A549 (cell line): ENCODE measurements around the gene TSPEAR. TPM values are rescaled to one million over a fixed set of nuclear protein-coding genes. Genes with fewer than 3 reads are reported as not detected.

Experiments
- ATAC-seq, 2 experiments: fragments of 200-7000 bp in 1 of 2; fragments of >200 bp in 1 of 2; cut with Nextera tagmentation in 1 of 2; cut with Tn5 transposase in 1 of 2; 3 replicates each; pipeline versions ENCODE4 v1.8.0 to v1.9.1; 2018 to 2020; ENCODE audit warnings: mild to moderate bottlenecking in 1 of 2, moderate library complexity in 1 of 2
- CTCF ChIA-PET: fragments of 300-600 bp; sonication (Branson Sonifier 250); formaldehyde crosslinking; extraction: SDS; loops from one replicate; lab custom pipeline; 2021; ENCODE audit warnings: antibody characterized with exemption, inconsistent platforms; lab: Yijun Ruan, JAX
- POLR2A ChIA-PET: fragments of 350-600 bp; formaldehyde crosslinking; extraction: SDS; loops from one replicate; lab custom pipeline; 2021; ENCODE audit warnings: antibody characterized with exemption, inconsistent platforms; lab: Yijun Ruan, JAX
- DNase-seq, 2 experiments: peaks; one replicate each; pipeline versions ENCODE4 v3.0.0 to v3.0.0-alpha.2; 2011 to 2016; ENCODE audit warnings: low read depth in 1 of 2, low spot score in 1 of 2
- FAIRE-seq: peaks from 2 replicates; lab custom pipeline; 2011; peaks lifted over from hg19 to GRCh38; lab: Jason Lieb, UNC
- H3K27ac ChIP-seq, 2 experiments: fragments of >200 bp; sonication (Bioruptor Twin); formaldehyde crosslinking; 3 replicates each; pipeline ENCODE4 v1.5.1; 2016 to 2017
- H3K4me1 ChIP-seq: fragments of >200 bp; sonication (Bioruptor Twin); formaldehyde crosslinking; 3 replicates; pipeline ENCODE4 v1.6.1; 2016
- H3K4me2 ChIP-seq: fragments of >200 bp; sonication (Bioruptor Twin); formaldehyde crosslinking; 3 replicates; pipeline ENCODE4 v1.6.1; 2016
- H3K4me3 ChIP-seq: fragments of >200 bp; sonication (Bioruptor Twin); formaldehyde crosslinking; 3 replicates; pipeline ENCODE4 v1.5.1; 2016
- H3K9me3 ChIP-seq: fragments of >200 bp; sonication (Bioruptor Twin); formaldehyde crosslinking; 3 replicates; pipeline ENCODE4 v1.6.1; 2016
- CBX2 ChIP-seq: fragments of 200-600 bp; sonication (generic); IDR thresholded peaks from 2 replicates; pipeline ENCODE4 v1.6.1; 2016; ENCODE audit warnings: low read depth, mild to moderate bottlenecking, borderline replicate concordance
- CHD2 ChIP-seq: fragments of 150-350 bp; IDR thresholded peaks from 2 replicates; pipeline ENCODE4 v1.6.1; 2014; ENCODE audit warnings: low read length; ENCODE audit not compliant: partially characterized antibody
- FOSL2 ChIP-seq, 2 experiments: fragments of 450-650 bp in 1 of 2; fragments of >200 bp in 1 of 2; sonication (Bioruptor Twin) in 1 of 2; formaldehyde crosslinking; IDR thresholded peaks; 2 replicates each; pipeline versions ENCODE4 v1.5.0 to v1.6.1; 2016 to 2020; ENCODE audit warnings: mild to moderate bottlenecking in 1 of 2, moderate library complexity in 1 of 2
- HDAC2 ChIP-seq: fragments of 200-600 bp; sonication (generic); IDR thresholded peaks from 2 replicates; pipeline ENCODE4 v1.6.1; 2016
- HOXA7 ChIP-seq: fragments of 250-450 bp; sonication (Bioruptor Pico); IDR thresholded peaks from 2 replicates; pipeline ENCODE4 v1.5.0; 2020; ENCODE audit warnings: mild to moderate bottlenecking, moderate library complexity
- HOXB5 ChIP-seq: fragments of 250-450 bp; sonication (Bioruptor Pico); IDR thresholded peaks from 2 replicates; pipeline ENCODE4 v1.5.0; 2020; ENCODE audit warnings: mild to moderate bottlenecking, moderate library complexity
- MAFK ChIP-seq: fragments of 450-650 bp; IDR thresholded peaks from 2 replicates; pipeline ENCODE4 v1.6.1; 2014; ENCODE audit not compliant: partially characterized antibody
- MYC ChIP-seq: IDR thresholded peaks from 2 replicates; pipeline ENCODE4 v1.6.1; 2012; ENCODE audit warnings: mild to moderate bottlenecking, inconsistent platforms, low read length, improper control_type of control experiment, borderline replicate concordance
- NFE2L2 ChIP-seq: fragments of 150-350 bp; conservative IDR thresholded peaks from 2 replicates; pipeline ENCODE4 v1.6.1; 2014; ENCODE audit warnings: low read length
- NPAS2 ChIP-seq: fragments of 250-450 bp; sonication (Bioruptor Pico); IDR thresholded peaks from 2 replicates; pipeline ENCODE4 v1.8.0; 2022; ENCODE audit warnings: mild to moderate bottlenecking, moderate library complexity, borderline replicate concordance
- SREBF2 ChIP-seq: fragments of 450-650 bp; IDR thresholded peaks from 2 replicates; pipeline ENCODE4 v1.6.1; 2014; ENCODE audit warnings: mild to moderate bottlenecking, moderate library complexity
- TFCP2L1 ChIP-seq: fragments of 250-450 bp; sonication (Bioruptor Pico); IDR thresholded peaks from 2 replicates; pipeline ENCODE4 v1.5.0; 2021; ENCODE audit warnings: mild to moderate bottlenecking
- ZSCAN20 ChIP-seq: fragments of 250-450 bp; sonication (Bioruptor Pico); IDR thresholded peaks from 2 replicates; pipeline ENCODE4 v1.8.0; 2022; ENCODE audit warnings: mild to moderate bottlenecking, moderate library complexity
- WGBS: methylation state at CpG from one replicate; pipeline ENCODE4 v1.1.6; 2017; ENCODE audit errors: missing lambda C conversion rate; 5-methylcytosine and 5-hydroxymethylcytosine counted together
- polyA plus RNA-seq, 4 experiments: library from polyadenylated mRNA; depleted of rRNA in 3 of 4; stranded (reverse); fragments of >200 nt; fragmentation: RNase III in 1 of 4; extraction: RNeasy Plus Mini Kit Qiagen cat#74134 plus additional on column Dnase treatment in 1 of 4; gene quantifications; 2 replicates in 3 of 4; 3 replicates in 1 of 4; pipeline ENCODE4 v1.2.3, GENCODE V29; 2011 to 2017
- TF ChIP-seq, protein P1 (sequence below): fragments of 150-350 bp; IDR thresholded peaks from 2 replicates; pipeline ENCODE4 v1.6.1; 2014; ENCODE audit warnings: low read depth, mild to moderate bottlenecking, low read length
- TF ChIP-seq, protein P2 (sequence below): IDR thresholded peaks from 2 replicates; pipeline ENCODE4 v1.6.1; 2012
- TF ChIP-seq, protein P3 (sequence below): fragments of 200-600 bp; sonication (generic); IDR thresholded peaks from 2 replicates; pipeline ENCODE4 v1.6.1; 2016; ENCODE audit warnings: antibody characterized with exemption, mild to moderate bottlenecking, moderate library complexity

Gene TSPEAR
- polyA plus RNA-seq, 2 of the 4 experiments (the other 2 are of a cell fraction) = not detected

DNA sequence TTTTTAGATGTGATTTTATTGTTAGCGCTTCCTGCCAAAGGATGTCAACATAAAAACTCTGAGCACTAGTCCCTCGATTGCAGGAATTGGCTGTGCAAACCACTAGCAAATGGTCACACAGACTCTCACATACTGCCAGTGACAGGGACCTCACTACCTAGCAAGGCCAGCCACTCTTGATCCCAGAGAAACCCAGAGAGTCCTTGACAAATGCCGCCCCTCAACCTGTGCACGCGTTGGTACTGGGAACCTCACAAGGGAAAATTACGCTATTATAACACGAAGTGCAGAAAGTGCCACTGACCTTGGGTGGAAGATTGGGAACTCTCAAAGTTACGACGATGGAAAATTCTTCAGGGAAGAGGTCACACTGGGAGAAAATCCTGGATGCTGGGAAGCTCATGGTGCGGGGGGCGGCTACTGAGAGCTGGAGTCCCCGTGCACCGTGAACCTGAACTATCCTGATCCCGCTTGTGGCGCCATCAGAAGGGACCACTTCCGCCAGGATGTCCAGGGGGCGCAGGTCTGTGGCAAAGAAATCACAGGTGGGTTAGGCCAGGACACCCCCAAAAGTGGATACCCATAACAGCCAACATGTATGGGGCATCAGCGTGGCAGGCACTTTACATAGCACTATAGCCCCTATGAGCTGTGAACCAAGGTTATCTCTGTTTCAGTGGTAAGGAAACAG lies 143.7 kb downstream of the TSPEAR start:
- FAIRE-seq = no peak
- Histone ChIP-seq H3K4me2 (no peak overlapping the region), H3K4me1 (no peaks in the 10 kb centered on the region), H3K4me3 (no peak overlapping the region)
- POLR2A ChIA-PET = no interaction called here
- ATAC-seq = no peak
- WGBS = 69% methylated on average over 17 of the region's 18 CpGs
- TF ChIP-seq NPAS2 (no peak), HOXB5 (CRISPR knock-in tag) (no peak), MYC (no peak), HDAC2 (no peak)
- TF ChIP-seq, protein P1, sequence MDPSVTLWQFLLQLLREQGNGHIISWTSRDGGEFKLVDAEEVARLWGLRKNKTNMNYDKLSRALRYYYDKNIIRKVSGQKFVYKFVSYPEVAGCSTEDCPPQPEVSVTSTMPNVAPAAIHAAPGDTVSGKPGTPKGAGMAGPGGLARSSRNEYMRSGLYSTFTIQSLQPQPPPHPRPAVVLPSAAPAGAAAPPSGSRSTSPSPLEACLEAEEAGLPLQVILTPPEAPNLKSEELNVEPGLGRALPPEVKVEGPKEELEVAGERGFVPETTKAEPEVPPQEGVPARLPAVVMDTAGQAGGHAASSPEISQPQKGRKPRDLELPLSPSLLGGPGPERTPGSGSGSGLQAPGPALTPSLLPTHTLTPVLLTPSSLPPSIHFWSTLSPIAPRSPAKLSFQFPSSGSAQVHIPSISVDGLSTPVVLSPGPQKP = no peak
- TF ChIP-seq, protein P2, sequence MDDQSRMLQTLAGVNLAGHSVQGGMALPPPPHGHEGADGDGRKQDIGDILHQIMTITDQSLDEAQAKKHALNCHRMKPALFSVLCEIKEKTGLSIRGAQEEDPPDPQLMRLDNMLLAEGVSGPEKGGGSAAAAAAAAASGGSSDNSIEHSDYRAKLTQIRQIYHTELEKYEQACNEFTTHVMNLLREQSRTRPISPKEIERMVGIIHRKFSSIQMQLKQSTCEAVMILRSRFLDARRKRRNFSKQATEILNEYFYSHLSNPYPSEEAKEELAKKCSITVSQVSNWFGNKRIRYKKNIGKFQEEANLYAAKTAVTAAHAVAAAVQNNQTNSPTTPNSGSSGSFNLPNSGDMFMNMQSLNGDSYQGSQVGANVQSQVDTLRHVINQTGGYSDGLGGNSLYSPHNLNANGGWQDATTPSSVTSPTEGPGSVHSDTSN = no peak
- TF ChIP-seq, all 56 proteins: peak for 0
- CTCF ChIA-PET = no interaction called here
- DNase-seq = no peak
- Histone ChIP-seq H3K27ac (no peak overlapping the region), H3K9me3 (peaks cover 7% of the 10 kb centered on the region)

DNA sequence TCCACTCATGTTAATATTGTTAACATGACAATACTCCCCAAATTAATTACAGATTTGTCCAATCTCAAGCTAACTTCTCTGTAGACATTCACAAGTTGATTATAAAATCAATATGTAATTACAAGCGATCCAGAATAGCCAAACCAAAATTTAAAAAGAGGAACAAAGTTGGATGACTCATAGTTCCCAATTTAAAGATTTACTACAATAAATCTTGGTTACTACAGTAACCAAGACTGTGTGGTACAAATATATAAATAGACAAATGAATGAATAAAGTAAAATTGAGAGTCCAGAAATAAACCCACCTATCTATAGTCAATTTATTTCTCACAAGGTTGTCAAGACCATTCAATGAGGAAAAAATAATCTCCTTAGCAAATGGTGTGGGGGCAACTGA lies 145.0 kb downstream of the TSPEAR start:
- Histone ChIP-seq H3K4me1 (no peaks in the 10 kb centered on the region), H3K4me3 (no peak overlapping the region), H3K4me2 (no peak overlapping the region), H3K27ac (no peak overlapping the region), H3K9me3 (peaks cover 4% of the 10 kb centered on the region; the same call in 2 of the 3 replicates)
- POLR2A ChIA-PET = no interaction called here
- CTCF ChIA-PET = no interaction called here
- DNase-seq (no peak), ATAC-seq (no peak), FAIRE-seq (no peak)
- TF ChIP-seq, protein P3, sequence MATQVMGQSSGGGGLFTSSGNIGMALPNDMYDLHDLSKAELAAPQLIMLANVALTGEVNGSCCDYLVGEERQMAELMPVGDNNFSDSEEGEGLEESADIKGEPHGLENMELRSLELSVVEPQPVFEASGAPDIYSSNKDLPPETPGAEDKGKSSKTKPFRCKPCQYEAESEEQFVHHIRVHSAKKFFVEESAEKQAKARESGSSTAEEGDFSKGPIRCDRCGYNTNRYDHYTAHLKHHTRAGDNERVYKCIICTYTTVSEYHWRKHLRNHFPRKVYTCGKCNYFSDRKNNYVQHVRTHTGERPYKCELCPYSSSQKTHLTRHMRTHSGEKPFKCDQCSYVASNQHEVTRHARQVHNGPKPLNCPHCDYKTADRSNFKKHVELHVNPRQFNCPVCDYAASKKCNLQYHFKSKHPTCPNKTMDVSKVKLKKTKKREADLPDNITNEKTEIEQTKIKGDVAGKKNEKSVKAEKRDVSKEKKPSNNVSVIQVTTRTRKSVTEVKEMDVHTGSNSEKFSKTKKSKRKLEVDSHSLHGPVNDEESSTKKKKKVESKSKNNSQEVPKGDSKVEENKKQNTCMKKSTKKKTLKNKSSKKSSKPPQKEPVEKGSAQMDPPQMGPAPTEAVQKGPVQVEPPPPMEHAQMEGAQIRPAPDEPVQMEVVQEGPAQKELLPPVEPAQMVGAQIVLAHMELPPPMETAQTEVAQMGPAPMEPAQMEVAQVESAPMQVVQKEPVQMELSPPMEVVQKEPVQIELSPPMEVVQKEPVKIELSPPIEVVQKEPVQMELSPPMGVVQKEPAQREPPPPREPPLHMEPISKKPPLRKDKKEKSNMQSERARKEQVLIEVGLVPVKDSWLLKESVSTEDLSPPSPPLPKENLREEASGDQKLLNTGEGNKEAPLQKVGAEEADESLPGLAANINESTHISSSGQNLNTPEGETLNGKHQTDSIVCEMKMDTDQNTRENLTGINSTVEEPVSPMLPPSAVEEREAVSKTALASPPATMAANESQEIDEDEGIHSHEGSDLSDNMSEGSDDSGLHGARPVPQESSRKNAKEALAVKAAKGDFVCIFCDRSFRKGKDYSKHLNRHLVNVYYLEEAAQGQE = no peak
- TF ChIP-seq CBX2 (no peak), TFCP2L1 (CRISPR knock-in tag) (no peak), ZSCAN20 (CRISPR knock-in tag) (no peak), HOXA7 (CRISPR knock-in tag) (no peak), MAFK (no peak), NFE2L2 (no peak), FOSL2 (IDR thresholded peaks at IDR 0.05) (no peak), FOSL2 (CRISPR knock-in tag; IDR thresholded peaks at IDR 0.05) (0 out of 2 replicates have a peak, but pooled peaks have one; percentile 6)
- WGBS = 41% methylated on average over 1 of the region's 1 CpG

DNA sequence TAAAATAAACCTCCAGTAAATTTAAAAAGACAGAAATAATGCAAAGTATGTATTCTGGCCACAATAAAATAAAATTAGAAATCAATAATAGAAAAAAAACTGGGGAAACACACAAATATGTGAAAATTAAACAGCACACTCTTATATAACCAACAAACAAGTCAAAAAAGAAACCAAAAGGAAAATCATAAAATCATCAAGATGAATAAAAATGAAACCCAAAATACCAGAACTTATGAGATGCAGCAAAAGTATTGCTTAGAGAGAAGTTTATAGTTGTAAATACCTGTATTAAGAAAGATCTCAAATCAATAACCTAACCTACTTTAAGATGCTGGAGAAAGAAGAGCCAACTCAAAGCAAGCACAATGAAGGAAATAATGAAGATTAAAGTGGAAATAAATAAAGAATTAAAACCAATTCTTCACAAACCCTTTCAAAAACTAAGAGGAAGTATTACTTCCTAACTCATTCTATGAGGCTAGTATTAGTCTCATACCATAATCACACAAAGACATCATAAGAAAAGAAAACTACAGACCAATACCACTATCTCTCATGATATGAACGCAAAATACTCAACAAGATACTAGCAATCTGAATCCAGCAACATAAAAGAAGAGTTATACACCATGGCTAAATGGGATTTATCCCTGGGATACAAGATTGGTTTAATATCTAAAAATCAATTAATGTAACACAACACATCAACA lies 146.3 kb downstream of the TSPEAR start:
- no peak for TF ChIP-seq CHD2
- TF ChIP-seq SREBF2 = no peak
- ATAC-seq = no peak

More for the DNA sequence above, 146.3 kb downstream of the TSPEAR start:
- Histone ChIP-seq H3K4me2 (no peak overlapping the region), H3K27ac (no peak overlapping the region), H3K4me1 (no peaks in the 10 kb centered on the region), H3K9me3 (no peaks in the 10 kb centered on the region), H3K4me3 (no peak overlapping the region)
- WGBS = 24% methylated on average over 1 of the region's 1 CpG
- POLR2A ChIA-PET = no interaction called here
- DNase-seq (no peak), FAIRE-seq (no peak)
- CTCF ChIA-PET = no interaction called here
